Measurements from ENCODE around the gene PM20D1. TPM values are rescaled to one million over a fixed set of nuclear protein-coding genes. Genes with fewer than 3 reads are reported as not detected.
"Not testable (repeated sequence)": the region's sequence is repeated elsewhere in the genome, so short reads cannot be mapped to it uniquely, and the experiment has no call there.

The PM20D1 gene
- polyA plus RNA-seq, 1 donor from 2014 or later: not detected

- Histone ChIP-seq H4K20me1 (ENCODE audit: insufficient read depth) (no peaks in the 10 kb centered on the region), H3K27me3 (ENCODE audit: insufficient read depth, low read depth, low read length) (no peaks in the 10 kb centered on the region), H3K79me2 (replicated peaks; ENCODE audit: insufficient read depth, low read length) (no peaks in the 10 kb centered on the region), H3F3A (ENCODE audit: insufficient read depth, low read length, poor library complexity, severe bottlenecking) (no peaks in the 10 kb centered on the region), H3K4me3 (ENCODE audit: low read length) (no peak overlapping the region), H3K4me2 (ENCODE audit: low read length) (no peak overlapping the region), H3K36me3 (ENCODE audit: insufficient read depth, low read length) (no peaks in the 10 kb centered on the region), H2AFZ (ENCODE audit: low read depth, low read length) (no peak overlapping the region), H3K27ac (ENCODE audit: low read length) (no peak overlapping the region), H3K9ac (ENCODE audit: low read length) (no peak overlapping the region), H3K9me3 (ENCODE audit: low read length) (no peaks in the 10 kb centered on the region), H3K9me2 (ENCODE audit: insufficient read depth, low read length) (no peaks in the 10 kb centered on the region)
- no peak for TF ChIP-seq EZH2 (IDR thresholded peaks at IDR 0.05; ENCODE audit: borderline replicate concordance, insufficient read depth, low read length, poor library complexity, severe bottlenecking)
- no peak for TF ChIP-seq POLR2AphosphoS5 (IDR thresholded peaks at IDR 0.05)
- no peak for TF ChIP-seq TAF1 (IDR thresholded peaks at IDR 0.05; ENCODE audit: low read depth)
- TF ChIP-seq RAD21 (conservative IDR thresholded peaks at IDR 0.05): no peak
- TF ChIP-seq MXI1 (conservative IDR thresholded peaks at IDR 0.05; ENCODE audit: poor library complexity, severe bottlenecking): no peak
Measured at GRCh38 chr1:205858141-205858961, 8.4 kb upstream of the PM20D1 start.

GRCh38 chr1:205857501-205857900, 7.6 kb upstream of the PM20D1 start:
- H3K36me3 ChIP-seq (ENCODE audit: insufficient read depth, low read length); H3F3A ChIP-seq (ENCODE audit: insufficient read depth, low read length, poor library complexity, severe bottlenecking); H3K9ac ChIP-seq (ENCODE audit: low read length); H3K4me2 ChIP-seq (ENCODE audit: low read length); H3K79me2 ChIP-seq (replicated peaks; ENCODE audit: insufficient read depth, low read length); H2AFZ ChIP-seq (ENCODE audit: low read depth, low read length); H4K20me1 ChIP-seq (ENCODE audit: insufficient read depth); H3K9me2 ChIP-seq (ENCODE audit: insufficient read depth, low read length); H3K27me3 ChIP-seq (ENCODE audit: insufficient read depth, low read depth, low read length); H3K9me3 ChIP-seq (ENCODE audit: low read length); H3K27ac ChIP-seq (ENCODE audit: low read length); H3K4me3 ChIP-seq (ENCODE audit: low read length): not testable (repeated sequence)

GRCh38 chr1:205856433-205856832, 6.5 kb upstream of the PM20D1 start:
- H3K9ac ChIP-seq (ENCODE audit: low read length): no peak overlapping the region
- no peaks in the 10 kb centered on the region for H4K20me1 ChIP-seq (ENCODE audit: insufficient read depth)
- no peak overlapping the region for H3K4me2 ChIP-seq (ENCODE audit: low read length)
- no peak for TF ChIP-seq REST (IDR thresholded peaks at IDR 0.05; ENCODE audit: borderline replicate concordance)
- no peak for TF ChIP-seq CTCF (IDR thresholded peaks at IDR 0.05; ENCODE audit: poor library complexity, severe bottlenecking)
- no peak for TF ChIP-seq POLR2AphosphoS5 (IDR thresholded peaks at IDR 0.05)
- TF ChIP-seq RAD21 (conservative IDR thresholded peaks at IDR 0.05): no peak
- TF ChIP-seq TAF1 (IDR thresholded peaks at IDR 0.05; ENCODE audit: low read depth): no peak
- no peak for TF ChIP-seq EP300 (conservative IDR thresholded peaks at IDR 0.05; ENCODE audit: poor library complexity, severe bottlenecking)
- no peak for TF ChIP-seq EZH2 (IDR thresholded peaks at IDR 0.05; ENCODE audit: borderline replicate concordance, insufficient read depth, low read length, poor library complexity, severe bottlenecking)
- TF ChIP-seq SMC3 (conservative IDR thresholded peaks at IDR 0.05; ENCODE audit: poor library complexity): no peak
- TF ChIP-seq MXI1 (conservative IDR thresholded peaks at IDR 0.05; ENCODE audit: poor library complexity, severe bottlenecking): no peak
- no peaks in the 10 kb centered on the region for H3K9me3 ChIP-seq (ENCODE audit: low read length)
- H3K79me2 ChIP-seq (replicated peaks; ENCODE audit: insufficient read depth, low read length): no peaks in the 10 kb centered on the region
- no peaks in the 10 kb centered on the region for H3K27me3 ChIP-seq (ENCODE audit: insufficient read depth, low read depth, low read length)
- H3K4me3 ChIP-seq (ENCODE audit: low read length): no peak overlapping the region
- no peaks in the 10 kb centered on the region for H3K9me2 ChIP-seq (ENCODE audit: insufficient read depth, low read length)
- no peaks in the 10 kb centered on the region for H3K36me3 ChIP-seq (ENCODE audit: insufficient read depth, low read length)
- H2AFZ ChIP-seq (ENCODE audit: low read depth, low read length): no peak overlapping the region
- H3K27ac ChIP-seq (ENCODE audit: low read length): no peak overlapping the region
- no peaks in the 10 kb centered on the region for H3F3A ChIP-seq (ENCODE audit: insufficient read depth, low read length, poor library complexity, severe bottlenecking)

Data from neural cell (in vitro differentiated cells).